GM21619 (cell line): ENCODE data around the gene TRIM24.

Source experiments
- ATAC-seq: cut with Tn5 transposase; IDR thresholded peaks from one replicate; pipeline ENCODE4 v1.9.1; 2021; ENCODE audit not compliant: unreplicated experiment

Gene TRIM24

GRCh38 chr7:138570715-138571114, 110.7 kb downstream of the TRIM24 start:
- no peak for ATAC-seq

- ATAC-seq = no peak
Measured at GRCh38 chr7:138573741-138574140, 113.7 kb downstream of the TRIM24 start.

DNA sequence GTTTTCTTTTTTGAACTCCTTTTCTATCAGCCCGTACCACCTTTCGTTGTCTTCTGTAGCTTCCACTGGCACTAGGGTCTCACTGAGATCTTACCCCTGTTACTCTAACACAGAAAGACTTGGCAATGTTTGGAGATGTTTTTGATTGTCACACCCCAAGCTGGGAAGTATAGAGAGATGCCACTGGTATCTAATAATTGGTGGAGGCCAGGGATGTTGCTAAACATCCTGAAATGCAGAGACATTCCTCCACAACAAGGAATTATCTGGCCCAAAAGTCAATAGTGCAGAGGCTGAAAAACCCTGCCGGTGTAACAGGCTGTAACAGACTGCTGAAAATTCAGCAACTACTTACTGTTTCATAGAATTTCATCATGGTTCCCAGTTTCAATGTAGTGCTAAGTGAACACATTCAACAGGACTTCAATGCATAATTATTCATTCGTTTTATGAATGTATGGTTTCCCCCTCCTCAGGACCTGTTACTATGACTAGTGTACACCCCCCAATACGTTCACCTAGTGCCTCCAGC, 115.9 kb downstream of the TRIM24 start:
- ATAC-seq = no peak

- ATAC-seq = no peak
Measured at GRCh38 chr7:138579136-138579535, 119.1 kb downstream of the TRIM24 start.

DNA sequence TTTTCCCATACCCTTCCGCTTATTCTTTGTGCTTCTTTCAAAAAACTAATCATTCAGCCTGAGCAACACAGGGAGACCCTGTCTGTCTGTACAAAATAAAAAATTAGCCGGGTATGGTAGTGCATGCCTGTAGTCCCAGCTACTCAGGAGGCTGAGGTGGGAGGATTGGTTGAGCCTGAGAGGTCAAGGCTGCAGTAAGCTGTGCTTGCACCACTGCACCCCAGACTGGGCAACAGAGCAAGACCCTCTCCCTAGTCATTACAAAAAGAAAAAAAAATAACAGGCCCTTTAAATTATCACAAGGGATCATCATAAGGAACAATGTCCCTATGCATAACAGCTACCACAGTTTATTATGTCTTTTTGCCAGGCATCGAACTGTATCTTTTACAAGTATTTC, 119.6 kb downstream of the TRIM24 start:
- no peak for ATAC-seq

DNA sequence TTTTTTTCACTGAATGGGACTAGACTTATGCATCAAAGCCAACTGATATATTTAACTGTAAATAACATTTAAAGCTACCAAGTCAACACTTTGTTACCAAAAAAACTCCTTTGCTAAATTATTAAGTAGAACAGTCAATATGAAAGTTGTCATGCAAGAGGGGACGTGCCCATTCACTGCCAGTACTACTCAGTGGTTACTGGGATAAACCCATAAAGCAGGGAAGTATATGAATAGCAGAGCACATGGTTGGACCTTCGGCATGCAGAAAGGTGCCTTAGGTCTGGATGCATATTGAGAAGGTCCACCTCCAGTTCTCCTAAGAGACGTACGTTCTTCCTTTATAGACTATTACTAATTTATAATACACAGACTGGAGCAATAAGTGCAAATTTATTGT, 121.0 kb downstream of the TRIM24 start:
- peak; percentile 48 for ATAC-seq

GRCh38 chr7:138584283-138584682, 124.2 kb downstream of the TRIM24 start:
- ATAC-seq = no peak

DNA sequence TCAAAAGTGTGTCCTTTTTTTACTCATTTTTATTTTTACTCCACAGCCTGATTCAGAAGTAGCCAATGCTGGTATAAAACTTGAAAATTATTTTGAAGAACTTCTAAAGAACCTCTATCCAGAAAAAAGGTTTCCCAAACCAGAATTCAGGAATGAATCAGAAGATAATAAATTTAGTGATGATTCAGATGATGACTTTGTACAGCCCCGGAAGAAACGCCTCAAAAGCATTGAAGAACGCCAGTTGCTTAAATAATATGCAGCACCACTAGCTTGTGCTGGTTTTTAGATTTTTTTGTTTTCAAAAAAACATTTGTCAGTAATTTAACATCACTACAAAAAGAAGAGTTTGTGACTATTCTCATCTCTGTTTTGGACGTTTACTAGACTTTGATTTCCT, 124.6 kb downstream of the TRIM24 start:
- ATAC-seq = no peak

GRCh38 chr7:138585283-138585993, 125.4 kb downstream of the TRIM24 start:
- no peak for ATAC-seq

GRCh38 chr7:138587485-138587884, 127.4 kb downstream of the TRIM24 start:
- ATAC-seq = no peak

GRCh38 chr7:138588986-138589385, 128.9 kb downstream of the TRIM24 start:
- ATAC-seq = no peak

- ATAC-seq = no peak
Measured at GRCh38 chr7:138590154-138590553, 130.1 kb downstream of the TRIM24 start.

GRCh38 chr7:138595454-138595853, 135.4 kb downstream of the TRIM24 start:
- ATAC-seq = no peak

DNA sequence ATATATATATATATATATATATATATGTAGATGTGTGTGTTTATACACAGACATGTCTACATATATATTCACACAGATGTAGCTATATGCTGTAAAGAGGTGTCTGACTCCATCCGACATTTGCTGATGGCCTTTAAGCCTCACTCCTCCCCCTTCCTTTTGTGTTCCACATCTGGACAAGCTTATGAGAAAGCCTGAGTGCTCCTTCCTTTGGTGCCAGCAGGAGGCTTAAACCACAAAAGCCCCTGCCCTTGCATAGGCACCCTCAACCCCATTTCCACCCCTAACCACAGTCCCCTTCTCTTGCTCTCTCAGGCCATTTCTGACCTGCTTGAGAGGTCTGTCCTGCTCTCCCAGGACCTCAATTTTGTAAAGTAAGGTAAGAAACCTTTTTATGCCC, 142.4 kb downstream of the TRIM24 start:
- ATAC-seq = no peak

DNA sequence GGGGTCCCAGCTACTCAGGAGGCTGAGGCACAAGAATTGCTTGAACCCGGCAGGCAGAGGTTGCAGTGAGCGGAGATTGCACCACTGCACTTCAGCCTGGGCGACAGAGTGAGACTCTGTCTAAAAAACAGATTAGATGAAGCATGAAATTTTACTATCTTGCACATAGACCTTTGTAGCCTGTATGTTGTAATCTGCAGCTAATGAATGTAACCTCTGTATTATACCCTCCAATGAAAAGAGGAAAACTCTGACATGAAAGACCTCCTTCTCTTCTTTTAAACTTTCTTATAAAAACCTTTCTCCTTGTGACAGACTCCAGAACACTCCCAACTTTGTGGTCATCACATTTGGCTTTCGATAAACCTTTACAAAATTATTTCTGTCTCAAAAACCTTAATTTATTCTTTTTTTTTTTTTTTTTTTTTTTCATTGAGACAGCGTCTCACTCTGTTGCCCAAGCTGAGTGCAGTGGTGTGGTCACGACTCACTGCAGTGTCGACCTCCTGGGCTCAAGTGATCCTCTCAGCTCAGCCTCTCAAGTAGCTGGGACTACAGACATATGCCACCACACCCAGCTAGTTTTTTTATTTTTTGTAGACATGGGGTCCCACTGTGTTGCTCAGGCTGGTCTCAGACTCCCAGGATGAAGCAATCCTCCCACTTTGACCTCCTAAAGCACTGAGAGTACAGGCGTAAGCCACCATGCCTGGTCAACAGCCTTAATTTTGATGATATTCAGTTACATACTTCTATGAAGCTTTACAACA, 143.7 kb downstream of the TRIM24 start:
- no peak for ATAC-seq

- no peak for ATAC-seq
Measured at GRCh38 chr7:138606236-138606635, 146.2 kb downstream of the TRIM24 start.

GRCh38 chr7:138607216-138608126, 147.4 kb downstream of the TRIM24 start:
- no peak for ATAC-seq

- no peak for ATAC-seq
Measured at GRCh38 chr7:138608275-138608674, 148.2 kb downstream of the TRIM24 start.

DNA sequence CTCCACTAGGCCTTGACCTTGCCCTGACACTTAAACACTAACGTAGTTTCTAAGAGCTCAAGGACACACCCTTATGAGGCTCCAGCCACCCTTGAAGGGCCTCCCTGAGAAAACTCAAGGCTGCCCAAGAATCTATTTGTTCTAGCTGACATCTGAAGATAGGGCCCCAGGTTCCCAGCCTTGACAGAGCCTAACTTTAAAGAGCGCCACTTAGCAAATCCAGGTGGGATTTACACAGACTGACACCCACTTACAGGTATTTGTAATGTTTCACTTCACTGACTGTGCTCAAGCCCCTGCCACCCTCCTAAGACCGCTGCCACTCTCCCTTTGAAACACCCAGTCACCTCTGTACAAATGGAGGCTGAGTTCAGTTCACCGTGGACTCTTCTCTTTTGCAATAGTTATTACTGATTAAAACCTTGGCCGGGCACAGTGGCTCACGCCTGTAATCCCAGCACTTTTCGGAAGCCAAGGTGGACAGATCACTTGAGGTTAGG, 150.7 kb downstream of the TRIM24 start:
- no peak for ATAC-seq

GRCh38 chr7:138613630-138614029, 153.6 kb downstream of the TRIM24 start:
- no peak for ATAC-seq

DNA sequence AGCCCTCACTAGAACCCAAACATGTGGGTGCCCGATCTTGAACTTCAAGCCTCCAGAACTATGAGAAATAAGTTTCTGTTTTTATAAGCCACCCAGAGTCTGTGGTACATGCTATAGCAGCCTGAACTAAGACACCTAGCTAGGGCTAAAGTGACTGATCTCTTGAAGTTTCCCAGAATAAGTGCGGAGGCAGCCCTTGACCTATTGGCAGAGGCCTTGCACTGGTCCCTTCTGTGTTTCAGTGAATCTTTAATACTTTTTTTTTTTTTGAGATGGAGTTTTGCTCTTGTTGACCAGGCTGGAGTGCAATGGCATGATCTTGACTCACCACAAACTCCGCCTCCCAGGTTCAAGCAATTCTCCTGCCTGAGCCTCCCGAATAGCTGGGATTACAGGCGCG, 156.0 kb downstream of the TRIM24 start:
- ATAC-seq = no peak
